G401.6 (cell line): Measurements from ENCODE around the gene MCU.
"Not testable (repeated sequence)": the region's sequence is repeated elsewhere in the genome, so short reads cannot be mapped to it uniquely, and the experiment has no call there.

Source experiments
- FAIRE-seq: peaks from 2 replicates; lab custom pipeline; 2012; peaks lifted over from hg19 to GRCh38; lab: Jason Lieb, UNC

Gene MCU

DNA sequence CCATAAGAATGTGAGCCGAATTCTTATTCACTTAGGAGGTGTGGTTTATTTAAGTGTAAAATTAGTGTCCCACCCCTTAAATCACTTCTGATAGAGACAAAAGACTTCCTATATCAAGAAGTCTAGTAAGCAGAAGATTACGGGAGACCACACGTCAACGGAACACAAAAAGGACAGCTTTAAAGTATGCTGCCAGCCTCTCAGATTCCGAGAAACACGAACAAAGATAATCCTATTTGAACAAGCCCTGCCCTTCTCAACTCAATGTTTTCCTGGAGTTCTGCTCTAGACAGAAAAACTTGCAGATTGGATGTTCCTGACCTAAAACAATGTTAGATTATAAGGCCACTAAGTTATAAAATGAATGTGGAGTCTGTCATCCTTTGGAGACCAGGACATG is 4.9 kb upstream of the MCU start:
- no peak for FAIRE-seq

DNA sequence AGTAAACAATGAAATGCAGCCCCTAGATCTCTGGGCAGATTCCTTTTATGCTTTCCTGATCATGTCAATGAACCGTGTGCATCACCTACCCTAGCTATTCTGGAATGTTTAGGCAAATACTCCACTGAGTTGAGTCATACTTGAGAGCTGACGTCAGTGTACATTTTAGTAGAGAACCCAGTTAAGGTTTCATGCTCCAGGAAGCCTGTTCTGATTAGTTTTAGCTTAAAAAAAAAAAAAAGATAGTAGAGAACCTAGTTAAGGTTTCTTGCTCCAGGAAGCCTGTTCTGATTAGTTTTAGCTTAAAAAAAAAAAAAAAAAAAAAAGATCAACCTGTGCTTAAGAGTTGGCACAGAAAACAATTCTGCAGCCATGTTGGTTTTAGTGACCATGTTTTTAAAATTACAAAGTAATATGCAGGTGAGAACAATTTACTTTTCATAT is 3.7 kb upstream of the MCU start:
- FAIRE-seq: no peak

DNA sequence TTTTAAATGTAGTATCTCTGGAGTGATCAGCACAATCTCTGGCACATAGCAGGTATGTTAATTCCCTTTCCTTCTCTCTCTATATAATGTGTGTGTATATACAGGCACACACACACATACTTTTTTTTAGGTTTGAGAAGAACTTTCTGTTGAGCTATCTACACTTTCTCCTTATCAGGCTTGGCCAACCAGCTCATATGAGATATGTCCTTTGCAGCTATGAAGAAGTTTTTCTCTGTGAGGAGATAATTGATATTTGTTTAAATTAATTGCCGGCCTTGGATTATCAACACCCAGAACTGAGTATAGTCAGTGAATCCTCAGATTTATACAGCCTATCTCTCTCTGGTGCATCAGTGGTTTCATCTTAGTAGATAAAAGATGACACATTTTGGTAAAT is 2.3 kb upstream of the MCU start:
- FAIRE-seq: no peak

DNA sequence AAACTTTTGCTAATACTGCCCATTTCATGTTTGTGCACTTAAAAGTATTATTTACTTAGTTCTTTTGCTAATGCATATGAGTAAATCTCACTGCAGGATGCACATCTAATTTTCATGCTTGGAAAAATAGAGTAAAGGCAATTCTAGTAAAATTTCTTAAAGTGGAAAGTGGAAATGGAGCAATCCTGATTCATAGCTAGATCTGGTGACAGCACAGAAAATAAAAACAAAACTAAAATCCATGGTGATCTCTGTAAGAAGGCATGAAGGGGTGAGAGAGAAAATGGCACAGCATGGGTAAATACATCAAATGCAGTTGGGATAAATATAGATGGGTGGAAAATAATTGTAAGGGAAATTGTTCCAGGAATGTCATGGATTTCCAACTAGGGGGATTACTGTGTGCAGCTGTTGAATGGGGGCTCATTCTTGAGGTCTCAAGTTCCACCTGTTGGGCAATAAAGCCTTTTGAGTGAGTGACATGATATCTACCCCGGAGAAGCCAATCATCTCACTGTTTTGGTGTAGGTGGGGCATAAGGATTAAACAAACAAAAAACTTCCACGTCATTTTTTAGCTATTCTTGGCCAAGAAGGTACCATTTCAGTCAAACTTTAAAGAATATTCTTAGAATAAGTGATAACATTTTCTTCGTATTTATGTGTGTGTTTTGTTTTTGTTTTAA is 1.7 kb upstream of the MCU start:
- FAIRE-seq: no peak

DNA sequence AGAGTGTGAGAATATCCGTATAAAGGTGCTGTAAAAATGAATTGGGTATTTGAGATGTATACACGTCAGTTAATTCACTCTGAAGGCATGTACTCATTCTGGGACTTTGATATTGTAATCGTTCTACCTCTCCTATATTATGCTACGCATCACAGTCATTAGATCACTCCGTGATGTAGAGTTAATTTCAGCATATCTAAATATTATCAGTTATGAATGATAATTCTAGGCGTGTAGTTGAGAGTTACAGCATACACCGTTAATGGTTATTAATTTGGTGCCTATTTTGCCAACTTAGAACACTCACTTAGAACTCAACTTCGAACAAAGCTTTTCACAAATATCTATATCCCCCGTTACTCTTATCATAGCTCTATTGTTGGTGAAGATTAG is 477 bp upstream of the MCU start:
- FAIRE-seq: no peak

DNA sequence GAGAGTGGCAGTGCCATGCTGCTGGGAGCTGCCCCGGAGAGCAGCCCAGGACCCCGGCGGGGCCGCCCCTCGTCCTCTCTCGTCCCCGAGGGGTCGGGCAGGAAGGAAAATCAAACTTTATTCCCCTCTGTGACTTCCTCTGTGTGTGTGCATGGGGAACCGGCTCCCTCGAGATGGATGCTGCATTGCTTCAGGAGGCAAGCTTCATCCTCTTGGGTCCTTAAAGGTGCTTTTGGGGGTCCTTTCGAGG is 726 bp downstream of the MCU start:
- no peak for FAIRE-seq

DNA sequence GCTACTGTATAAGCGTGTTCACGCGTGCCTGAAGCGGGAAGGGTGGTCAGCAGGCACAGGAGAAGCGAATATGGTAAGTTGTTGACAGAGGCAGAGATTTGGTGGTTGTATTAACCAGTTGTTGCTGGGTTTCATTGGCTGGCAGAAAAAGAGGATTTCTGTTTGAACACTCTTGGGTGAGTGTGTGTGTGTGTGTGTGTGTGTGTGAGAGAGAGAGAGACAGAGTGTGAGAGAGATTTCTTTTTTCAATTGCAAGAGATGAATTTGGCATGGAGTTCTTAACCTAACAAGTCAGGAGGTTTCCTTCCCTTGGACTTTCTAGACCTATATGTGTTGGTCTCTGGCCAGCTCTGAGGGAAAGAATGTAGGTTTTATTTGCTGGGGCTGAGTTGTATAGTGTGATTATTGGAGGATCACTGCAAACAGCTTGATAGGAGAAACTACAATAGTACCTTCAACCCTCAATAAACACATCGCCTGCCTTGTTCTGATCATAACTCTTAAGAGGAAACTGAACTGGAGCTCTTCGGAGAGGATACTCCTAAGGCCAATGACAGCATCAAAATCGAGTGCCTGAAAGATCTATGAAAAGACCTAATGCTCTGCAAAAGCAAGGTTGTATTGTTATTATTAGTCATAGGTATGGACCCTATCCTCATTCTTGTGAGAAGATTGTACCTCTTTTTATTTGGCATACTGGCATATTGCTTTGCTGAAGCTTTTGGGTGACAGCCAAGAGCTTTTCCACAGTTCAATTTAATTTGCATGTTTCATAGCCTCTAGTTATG is 1.2 kb downstream of the MCU start:
- no peak for FAIRE-seq

DNA sequence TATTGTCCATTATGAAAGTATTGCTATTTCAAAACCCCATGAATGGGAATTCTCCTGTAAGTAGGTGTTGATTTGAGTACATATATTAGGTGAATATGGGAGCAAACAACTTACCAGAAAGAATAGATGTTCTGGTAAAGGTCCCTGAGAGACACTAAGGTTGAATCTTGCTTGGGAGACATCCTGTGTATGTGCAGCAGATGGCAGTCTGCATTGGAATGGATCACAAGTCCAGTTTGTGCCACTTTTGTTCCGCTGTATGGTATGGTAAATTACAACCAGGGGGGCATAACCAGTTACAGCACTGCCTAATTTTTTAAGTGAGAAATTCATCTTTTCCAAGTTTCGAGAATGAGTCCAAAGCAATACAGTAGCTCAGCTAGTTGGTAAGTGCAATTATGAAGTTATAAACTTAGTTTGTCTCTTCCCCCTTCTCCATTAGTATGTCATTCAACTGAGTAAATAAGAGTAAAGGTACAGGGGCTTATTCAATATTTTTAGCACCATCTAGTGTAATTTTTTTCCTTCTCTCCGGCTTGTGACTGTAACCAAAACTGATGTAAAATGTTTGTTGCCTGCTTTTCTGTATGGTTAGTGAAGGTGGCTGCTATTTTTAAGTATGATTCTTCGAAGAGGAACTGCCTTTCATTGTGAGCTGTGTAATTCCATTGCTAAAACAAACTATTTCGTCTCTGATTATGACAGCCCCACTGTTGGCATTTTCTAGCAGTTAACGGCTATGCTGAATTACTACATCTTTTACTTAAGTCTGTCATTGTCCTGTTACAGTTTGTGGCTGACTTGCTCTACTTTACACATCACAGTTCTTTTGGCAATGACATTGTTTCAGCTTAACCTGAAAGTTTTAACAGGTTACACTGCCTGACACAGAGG is 2.8 kb downstream of the MCU start:
- FAIRE-seq: no peak

DNA sequence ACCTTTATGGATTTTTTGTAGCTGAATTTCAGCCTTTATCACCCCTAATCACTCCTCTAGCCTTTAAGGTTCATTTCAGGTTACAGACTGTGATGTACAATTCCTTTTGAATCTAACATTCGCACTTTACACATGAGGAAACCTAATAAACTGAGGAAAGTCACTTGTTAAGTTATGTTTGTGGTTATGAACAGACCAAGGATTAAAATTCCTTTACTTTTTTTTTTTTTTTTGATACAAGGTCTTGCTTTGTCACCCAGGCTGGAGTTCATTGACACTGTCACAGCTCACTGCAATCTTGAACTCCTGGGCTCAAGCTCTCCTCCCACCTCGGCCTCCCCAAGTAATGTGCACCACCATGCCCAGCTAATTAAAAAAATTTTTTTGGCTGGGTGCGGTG is 3.6 kb downstream of the MCU start:
- no peak for FAIRE-seq

DNA sequence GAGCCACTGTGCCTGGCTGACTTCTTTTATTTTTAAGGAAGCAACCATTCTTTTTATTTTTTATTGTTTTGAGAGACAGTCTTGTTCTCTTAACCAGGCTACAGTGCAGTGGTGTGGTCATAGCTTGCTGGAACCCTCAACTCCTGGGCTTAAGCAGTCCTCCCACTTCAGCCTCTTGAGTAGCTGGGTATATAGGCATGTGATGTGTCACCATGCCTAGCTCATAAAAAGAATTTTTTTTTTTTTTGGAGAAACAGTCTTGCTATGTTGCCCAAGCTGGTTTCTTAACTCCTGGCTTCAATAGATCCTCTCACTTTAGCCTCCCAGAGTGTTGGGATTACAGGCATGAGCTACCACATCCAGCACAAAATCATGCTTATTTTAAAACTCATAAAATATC is 5.8 kb downstream of the MCU start:
- FAIRE-seq: no peak

DNA sequence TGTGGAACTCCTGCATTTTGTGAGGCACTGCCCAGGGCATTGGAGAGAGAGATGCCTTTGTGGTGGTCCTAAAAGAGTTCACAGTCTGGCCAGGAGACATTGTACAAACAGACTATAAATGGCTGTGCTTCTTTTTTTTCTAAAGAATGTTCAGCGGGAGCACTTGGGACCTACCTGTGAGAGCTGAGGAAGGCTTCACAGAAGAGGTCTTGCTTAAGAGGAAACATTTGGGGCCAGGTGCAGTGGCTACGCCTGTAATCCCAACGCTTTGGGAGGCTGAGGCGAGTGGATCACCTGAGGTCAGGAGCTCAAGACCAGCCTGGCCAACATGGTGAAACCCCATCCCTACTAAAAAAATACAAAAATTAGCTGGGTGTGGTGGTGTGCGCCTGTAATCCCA is 10.5 kb downstream of the MCU start:
- FAIRE-seq: not testable (repeated sequence)

DNA sequence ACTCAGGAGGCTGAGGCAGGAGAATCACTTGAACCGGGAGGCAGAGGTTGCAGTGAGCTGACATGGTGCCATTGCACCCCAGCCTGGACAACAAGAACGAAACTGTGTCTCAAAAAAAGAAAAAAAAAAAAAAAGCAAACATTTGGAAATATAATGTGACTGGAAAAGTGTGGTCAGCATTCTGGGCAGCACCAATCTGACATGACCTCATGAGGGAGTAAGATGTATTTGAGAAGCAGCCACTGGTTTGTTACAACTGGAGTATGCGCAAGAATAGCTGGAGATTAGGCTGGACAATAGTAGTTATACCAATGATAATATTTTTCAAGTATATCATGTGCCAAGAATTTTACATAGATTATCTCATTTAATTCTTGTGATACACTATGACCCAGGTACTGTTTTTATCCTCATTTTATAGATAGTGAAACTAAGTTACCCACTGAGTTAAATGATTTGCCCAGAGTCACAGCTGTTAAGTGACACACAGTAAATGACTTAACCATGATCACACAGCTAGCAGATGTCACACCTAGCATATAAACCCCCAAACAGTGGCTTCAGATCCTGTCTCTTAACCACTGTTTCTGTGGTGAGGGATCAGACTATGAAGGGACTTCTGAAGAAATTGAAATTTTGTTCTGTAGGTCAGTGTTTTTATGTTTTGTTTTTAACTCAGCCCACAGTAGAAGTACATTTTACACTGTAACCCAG is 11.1 kb downstream of the MCU start:
- no peak for FAIRE-seq

DNA sequence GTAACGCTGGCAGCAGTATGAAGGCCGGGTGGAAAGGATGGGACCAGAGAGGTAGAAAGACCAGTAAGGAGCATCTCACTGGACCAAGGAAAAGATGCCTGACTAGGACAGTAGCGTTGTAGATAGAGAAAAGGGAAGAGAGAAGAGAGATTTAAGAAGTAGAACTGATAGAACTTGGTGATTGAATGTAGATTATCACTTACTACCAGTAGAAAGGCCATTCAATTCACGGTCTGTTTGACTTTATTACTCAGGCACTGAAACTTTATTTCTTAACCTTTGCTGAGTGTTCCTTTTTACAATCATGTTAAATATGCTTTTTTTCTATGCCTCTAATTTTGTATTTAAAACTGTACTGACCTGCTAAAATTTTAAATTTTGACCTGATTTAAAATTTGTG is 12.2 kb downstream of the MCU start:
- no peak for FAIRE-seq

DNA sequence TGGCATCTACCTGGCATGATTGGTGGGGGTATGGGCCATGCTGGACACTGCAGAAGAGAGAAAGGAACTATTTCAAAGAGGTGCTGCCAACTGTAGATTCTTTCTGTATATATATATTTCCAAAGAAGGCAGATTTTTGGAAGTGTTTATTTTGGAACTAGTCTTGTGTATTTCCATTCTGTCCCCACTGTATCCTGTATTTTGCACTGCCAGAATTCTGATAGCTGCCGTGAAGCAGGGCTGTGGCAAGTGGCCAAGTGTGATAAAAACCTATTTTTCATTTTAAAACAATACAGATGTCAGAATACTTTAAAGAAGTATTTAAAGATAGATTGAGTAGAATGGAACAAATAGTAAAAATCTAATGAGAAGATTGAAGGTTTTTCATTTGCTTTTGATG is 17.1 kb downstream of the MCU start:
- no peak for FAIRE-seq

DNA sequence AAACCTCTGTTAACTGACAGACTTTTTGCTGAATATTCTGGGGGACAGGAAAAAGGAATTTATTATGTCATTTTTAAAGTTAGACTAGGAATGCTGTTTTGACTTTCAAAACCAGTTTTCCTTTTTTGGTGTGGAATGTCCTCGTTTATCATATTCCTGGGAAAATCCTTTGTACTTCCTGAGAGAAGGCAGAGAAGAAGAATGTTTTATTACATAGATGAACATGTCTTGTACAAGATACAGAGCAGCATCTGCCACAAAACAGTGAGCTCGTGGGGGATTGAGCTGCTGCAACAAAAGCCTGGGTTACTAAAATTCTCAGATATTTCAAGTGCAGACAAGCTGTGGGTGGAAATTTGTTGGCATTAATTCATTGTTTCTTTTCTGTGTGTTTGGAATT is 20.2 kb downstream of the MCU start:
- FAIRE-seq: no peak

DNA sequence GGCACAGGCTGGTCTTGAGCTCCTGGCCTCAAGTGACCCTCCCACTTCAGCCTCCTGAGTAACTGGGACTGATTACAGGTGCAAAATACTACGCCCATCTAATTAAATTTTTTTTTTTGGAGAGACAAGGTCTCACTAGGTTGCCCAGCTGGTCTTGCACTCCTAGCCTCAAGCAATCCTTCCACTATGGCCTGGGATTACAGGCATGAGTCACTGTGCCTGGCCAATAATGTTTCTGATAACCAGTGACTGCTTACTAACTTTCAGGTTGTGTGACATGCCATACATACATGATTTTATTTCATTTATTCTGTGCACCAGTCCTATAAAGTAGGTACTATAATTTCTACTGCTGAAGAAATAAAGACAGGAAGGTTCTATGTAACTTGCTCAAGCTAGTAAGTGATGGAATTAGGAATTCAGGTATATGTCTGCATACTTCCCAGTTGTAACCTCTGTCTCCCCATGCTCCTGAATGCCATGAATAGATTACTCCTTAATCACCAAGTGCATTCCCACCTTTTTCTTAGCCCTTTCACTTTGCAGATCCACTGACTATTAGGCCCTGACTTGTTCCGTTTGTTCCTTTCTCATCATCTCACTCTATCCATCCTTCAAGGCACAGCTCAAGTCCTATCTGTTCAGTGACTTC is 28.1 kb downstream of the MCU start:
- FAIRE-seq: no peak

DNA sequence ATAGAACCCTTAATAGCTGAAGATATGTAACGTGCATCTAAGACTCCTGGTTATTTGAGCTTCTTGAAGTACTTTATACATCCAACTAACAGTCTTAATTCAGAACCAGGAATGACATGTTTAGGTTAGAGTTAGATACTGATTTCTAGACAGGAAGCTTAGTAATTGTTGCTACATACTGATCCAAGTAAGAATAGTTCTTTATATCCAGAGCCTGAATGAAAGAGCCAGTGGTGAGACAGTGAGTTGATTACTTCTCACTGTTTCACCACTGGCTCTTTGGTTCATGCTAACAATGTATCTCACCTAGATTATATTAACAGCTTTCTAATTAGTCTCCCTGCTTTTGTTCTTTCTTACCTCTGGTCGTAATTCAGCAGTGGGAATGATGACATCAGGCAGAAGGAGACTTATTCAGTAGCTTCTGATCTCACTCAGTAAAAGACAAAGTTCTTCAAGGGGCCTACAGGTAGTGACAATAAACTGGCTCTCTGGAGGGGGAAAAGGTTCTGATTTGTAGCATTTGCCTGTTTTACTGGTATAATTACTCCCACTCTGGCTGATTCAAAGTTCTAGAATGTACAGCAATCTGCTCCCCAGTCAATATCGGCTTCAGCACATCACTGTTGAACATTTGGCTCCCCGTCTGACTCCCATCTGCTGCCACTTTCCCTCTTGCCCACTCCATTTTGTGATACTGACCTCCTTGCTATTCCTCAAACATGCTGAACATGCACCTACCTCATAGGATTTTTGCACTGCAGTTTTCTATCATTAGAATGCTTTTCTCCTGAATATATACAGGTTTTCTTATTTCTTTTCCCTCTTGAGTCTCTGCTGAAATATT is 29.1 kb downstream of the MCU start:
- FAIRE-seq: no peak

DNA sequence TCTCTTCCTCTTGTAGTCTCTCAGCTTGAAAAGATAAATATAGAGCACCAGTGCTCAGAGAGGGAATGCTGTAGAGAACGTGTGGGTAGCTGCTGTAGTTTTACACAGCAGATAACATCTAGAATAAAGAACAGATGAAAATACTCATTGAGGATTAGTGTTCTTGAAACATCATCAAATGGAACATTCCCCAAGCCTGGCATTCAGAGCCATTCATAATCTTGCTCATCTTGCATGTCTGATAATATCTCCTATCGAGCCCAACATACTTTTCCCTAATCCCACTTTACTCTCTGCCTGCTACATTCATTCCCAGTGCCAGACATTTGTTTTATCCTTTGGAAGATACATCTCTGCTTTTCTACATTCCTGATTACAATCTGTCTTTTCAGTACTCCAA is 35.2 kb downstream of the MCU start:
- no peak for FAIRE-seq

DNA sequence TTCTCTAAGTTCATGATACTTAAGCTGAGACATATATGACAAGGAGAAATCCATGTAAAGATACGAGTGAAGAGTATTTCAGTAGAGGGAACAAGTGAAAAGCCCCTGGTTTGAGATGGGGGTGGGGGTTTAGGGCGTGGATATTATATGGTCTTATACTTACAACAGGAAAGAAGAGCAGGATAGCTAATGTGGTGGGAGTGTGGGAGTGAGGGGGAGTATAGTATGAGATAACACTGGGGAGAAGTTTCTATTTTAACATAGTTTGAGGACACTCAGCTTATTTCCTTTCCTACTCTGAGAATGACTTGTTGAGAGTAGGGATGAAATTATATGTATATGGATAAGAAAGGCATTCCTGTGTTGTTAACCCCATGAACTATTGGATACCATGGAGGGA is 36.5 kb downstream of the MCU start:
- no peak for FAIRE-seq

DNA sequence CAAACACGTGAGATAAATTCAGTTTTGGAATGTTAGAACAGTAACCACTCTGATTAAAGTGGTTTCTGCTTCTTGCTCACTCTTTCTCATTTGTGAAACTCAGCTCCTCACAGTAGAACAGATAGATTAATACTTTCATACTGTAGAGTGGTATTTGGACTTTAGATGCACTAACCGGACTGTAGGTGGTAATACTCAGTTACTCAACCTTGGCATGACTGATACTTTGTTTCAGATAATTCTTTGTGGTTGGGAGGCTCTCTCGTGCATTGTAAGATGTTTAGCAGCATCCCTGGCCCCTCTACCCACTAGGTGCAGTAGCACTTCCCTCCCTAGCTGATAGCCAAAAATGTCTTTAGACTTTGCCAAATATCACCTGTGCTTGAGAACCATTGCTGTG is 37.6 kb downstream of the MCU start:
- FAIRE-seq: no peak

DNA sequence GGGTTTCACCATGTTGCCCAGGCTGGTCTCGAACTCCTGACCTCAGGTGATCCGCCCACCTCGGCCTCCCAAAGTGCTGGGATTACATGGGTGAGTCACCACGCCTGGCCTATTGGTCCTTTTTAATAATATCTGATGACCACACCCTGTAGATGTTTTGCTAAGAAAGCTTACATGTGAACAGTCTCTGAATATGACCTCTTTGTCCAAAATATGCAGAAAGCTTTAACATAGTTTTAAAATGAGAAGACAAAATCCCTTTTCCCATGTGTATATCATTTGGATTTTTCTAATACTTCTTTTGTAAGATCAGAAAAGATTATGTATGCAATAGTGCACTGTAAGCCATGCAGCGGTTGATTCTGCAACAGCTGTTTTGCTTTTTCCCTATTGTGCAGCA is 38.5 kb downstream of the MCU start:
- no peak for FAIRE-seq
